Smooth muscle cell of the coronary artery (primary cell): ENCODE measurements around the gene CCL4. TPM values are rescaled to one million over a fixed set of nuclear protein-coding genes. Genes with fewer than 3 reads are reported as not detected.

Source experiments
- total RNA-seq: library from RNA; depleted of rRNA; stranded (reverse); fragments of >200 nt; gene quantifications from 2 replicates; pipeline ENCODE4 v1.2.3, GENCODE V29; 2014; ENCODE audit warnings: low replicate concordance

CCL4 gene
- not detected in 2 replicates for total RNA-seq

DNA sequence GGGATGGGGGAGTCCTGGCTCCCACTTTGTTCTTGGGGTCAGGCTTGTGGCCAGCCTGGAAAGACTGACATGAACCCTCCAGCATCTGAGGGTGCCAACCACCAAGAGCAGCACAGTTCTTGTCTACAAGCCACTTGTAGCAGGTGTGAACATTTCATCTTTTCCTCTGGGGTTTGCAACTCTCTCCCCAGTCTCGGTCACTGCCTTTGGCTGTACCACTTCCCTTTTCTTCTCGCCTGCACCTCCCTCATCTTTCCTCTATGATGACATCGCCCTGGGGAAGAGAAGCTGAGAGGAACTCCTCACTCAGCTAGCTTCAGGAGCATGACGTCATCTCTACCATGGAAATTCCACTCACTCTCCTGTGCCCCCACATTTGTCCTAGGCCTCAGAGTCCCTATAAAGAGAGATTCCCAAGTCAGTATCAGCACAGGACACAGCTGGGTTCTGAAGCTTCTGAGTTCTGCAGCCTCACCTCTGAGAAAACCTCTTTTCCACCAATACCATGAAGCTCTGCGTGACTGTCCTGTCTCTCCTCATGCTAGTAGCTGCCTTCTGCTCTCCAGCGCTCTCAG, at the start of gene CCL4:
CCL4 (plus strand) TSS at position 427 of the 575 bp plus-strand sequence; CDS start at position 506, 79 bp downstream.

DNA sequence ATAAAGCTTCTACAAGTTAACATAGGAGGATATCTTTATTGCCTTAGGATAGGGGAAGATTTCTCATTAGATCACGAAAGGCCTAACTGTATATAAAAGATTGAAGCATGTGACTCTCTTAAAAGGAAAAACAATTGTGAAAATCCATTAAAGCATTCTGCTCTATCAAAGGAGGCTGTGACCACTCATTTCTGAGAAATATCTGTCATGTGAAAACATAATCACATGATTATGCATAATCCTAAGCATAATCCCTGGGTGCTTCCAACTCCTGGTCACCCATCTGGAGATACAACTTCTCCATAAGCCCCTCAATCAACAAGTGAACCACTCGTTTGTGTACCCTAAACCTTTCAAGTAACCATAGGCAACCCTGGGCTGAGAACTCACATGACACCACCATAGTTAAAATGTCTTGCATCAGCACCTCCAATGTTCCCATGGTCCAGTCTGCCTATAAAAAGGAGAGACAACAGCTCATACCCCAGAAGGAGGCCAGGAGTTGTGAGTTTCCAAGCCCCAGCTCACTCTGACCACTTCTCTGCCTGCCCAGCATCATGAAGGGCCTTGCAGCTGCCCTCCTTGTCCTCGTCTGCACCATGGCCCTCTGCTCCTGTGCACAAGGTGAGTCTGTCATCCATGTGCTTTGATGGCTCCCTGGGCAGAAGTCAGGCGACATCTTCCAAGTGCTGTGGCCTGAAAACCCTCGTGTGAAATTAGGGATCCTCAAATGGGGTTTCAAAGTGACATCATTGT, 39.7 kb upstream of the CCL4 start, which contains the start of gene CCL18:
CCL18 (plus strand) TSS at position 487 of the 756 bp plus-strand sequence; CDS start at position 558, 71 bp downstream.

DNA sequence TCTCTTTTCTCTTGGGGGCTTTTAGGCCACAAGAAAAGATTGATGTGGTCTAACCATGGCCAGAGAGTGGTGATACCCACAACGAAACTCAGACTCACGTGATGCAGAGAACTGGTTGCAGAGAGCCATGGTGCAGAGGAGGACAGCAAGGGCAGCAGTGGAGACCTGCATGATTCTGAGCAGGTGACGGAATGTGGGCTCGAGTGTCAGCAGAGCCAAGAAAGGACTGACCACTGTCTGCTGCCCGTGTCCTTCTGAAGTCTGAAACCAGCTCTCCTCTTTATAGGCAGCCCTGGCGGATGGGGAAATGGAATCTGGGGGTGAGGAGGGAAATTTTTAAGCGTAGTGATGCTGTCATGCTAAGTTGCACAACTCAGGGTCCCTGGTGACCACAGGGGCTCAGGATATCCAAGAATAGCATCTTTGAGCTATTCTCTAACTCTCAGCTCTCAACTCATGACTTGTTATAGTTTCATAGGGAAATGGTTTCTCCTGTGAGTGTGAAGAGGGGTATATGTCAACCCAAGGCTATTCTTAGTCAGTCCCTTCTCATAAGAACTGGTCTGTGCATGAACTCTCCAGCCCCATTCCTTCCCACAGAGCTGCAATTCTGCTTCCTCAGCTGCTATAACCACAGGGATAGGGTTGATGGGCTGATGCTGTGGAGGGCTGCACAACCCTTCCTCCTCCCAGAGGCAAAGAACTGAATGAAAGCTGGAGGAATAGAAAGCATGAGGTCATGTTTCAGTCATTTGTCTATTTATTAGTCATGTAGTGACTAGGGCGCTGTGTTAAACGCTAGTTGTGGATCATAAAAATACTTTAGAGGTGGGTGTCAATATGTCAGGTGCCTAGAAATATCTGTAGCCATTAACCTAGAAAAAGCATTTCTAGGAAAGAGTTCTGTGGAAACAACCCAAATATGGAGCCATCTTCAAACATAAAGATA, 13.5 kb upstream of the CCL4 start, which contains the start of gene CCL3:
CCL3 (minus strand) TSS at position 256 of the 949 bp plus-strand sequence; CDS start at position 171, 85 bp downstream.

Other genes starting within 250 kb of the CCL4 start
- not detected in 2 replicates for gene HEATR9, start 234.9 kb upstream of the CCL4 start, total RNA-seq
- 0.08 TPM in 1 of 2 replicates, not detected in the other for gene CCL5, start 223.5 kb upstream of the CCL4 start, total RNA-seq
- gene RDM1, start 173.1 kb upstream of the CCL4 start, total RNA-seq, result 0.38 TPM in 1 of 2 replicates, not detected in the other
- gene LYZL6, start 160.1 kb upstream of the CCL4 start, total RNA-seq, result not detected in 2 replicates
- not detected in 2 replicates for gene CCL16, start 122.3 kb upstream of the CCL4 start, total RNA-seq
- not detected in 2 replicates for gene CCL14, start 117.1 kb upstream of the CCL4 start, total RNA-seq
- gene CCL15, start 102.3 kb upstream of the CCL4 start, total RNA-seq, result not detected in 2 replicates
- not detected in 2 replicates for gene CCL23, start 85.9 kb upstream of the CCL4 start, total RNA-seq
- not detected in 2 replicates for gene CCL18, start 39.6 kb upstream of the CCL4 start, total RNA-seq
- not detected in 2 replicates for gene CCL3, start 13.7 kb upstream of the CCL4 start, total RNA-seq
- 0.75 and 1.8 TPM in 2 replicates for gene TBC1D3B, start 72.8 kb downstream of the CCL4 start, total RNA-seq
- gene CCL3L1, start 92.9 kb downstream of the CCL4 start, total RNA-seq, result not detected in 2 replicates
- gene CCL4L2, start 107.2 kb downstream of the CCL4 start, total RNA-seq, result not detected in 2 replicates
- gene TBC1D3I, start 160.7 kb downstream of the CCL4 start, total RNA-seq, result 0.08 TPM in 1 of 2 replicates, not detected in the other
- gene TBC1D3G, start 220.1 kb downstream of the CCL4 start, total RNA-seq, result not detected in 2 replicates